Psoas muscle (tissue), 8 donors: ENCODE results near the gene KIAA1958. TPM values are rescaled to one million over a fixed set of nuclear protein-coding genes. Genes with fewer than 3 reads are reported as not detected.

ENCODE experiments used
- ATAC-seq, 4 donors: fragments of 200-7000 bp; cut with Tn5 transposase; one replicate each; pipeline ENCODE4 v1.9.1; 2020; ENCODE audit warnings: moderate library complexity in 3 of 4, mild to moderate bottlenecking in 2 of 4
- DNase-seq, 2 donors: peaks; one replicate each; pipeline ENCODE4 v3.0.0-alpha.2; 2020
- H3K27ac ChIP-seq: fragments of 200-600 bp; one replicate; pipeline ENCODE4 v1.8.0; 2022
- H3K27me3 ChIP-seq, 3 donors: fragments of 200-600 bp in 1 of 3; one replicate each; pipeline versions ENCODE4 v1.6.1 to v1.8.0; 2013 to 2022; ENCODE audit warnings: low read length in 2 of 3, mild to moderate bottlenecking in 2 of 3, moderate library complexity in 1 of 3; ENCODE audit not compliant: insufficient read depth in 3 of 3
- H3K36me3 ChIP-seq, 2 donors: fragments of 200-600 bp in 1 of 2; one replicate each; pipeline versions ENCODE4 v1.6.1 to v1.8.0; 2013 to 2022; ENCODE audit warnings: low read depth in 1 of 2, mild to moderate bottlenecking in 1 of 2, moderate library complexity in 1 of 2; ENCODE audit not compliant: insufficient read depth in 1 of 2
- H3K4me1 ChIP-seq: fragments of 200-600 bp; one replicate; pipeline ENCODE4 v1.8.0; 2022
- H3K4me3 ChIP-seq: fragments of 200-600 bp; one replicate; pipeline ENCODE4 v1.8.0; 2022; ENCODE audit warnings: mild to moderate bottlenecking
- H3K9me3 ChIP-seq: fragments of 200-600 bp; one replicate; pipeline ENCODE4 v1.8.0; 2022
- WGBS, 3 donors: extraction: QIAGEN DNeasy Blood & Tissue Kit; methylation state at CpG; one replicate each; pipeline versions ENCODE4 v1.1.6 to v1.1.7; 2013; 5-methylcytosine and 5-hydroxymethylcytosine counted together
- intact Hi-C, 2 donors: fragments of 100-400 bp; cut with DNase I; formaldehyde crosslinking; loops; one replicate each; pipeline versions ENCODE4 v1.11.0 to v1.14.2; 2022
- polyA plus RNA-seq, 3 donors: library from polyadenylated mRNA; stranded (reverse); fragments of 200-250 nt; gene quantifications; one replicate each; pipeline ENCODE4 v1.2.3, GENCODE V29; 2013
- total RNA-seq, 4 donors: library from RNA; stranded (reverse); fragmentation: NEBNext Ultra II Directional in 2 of 4; extraction: Animal tissue kit (Norgen Biotek cat#: 25700) in 2 of 4; gene quantifications; one replicate each; pipeline versions ENCODE4 v1.2.1 to v1.2.4, GENCODE V29; 2021 to 2023
- TF ChIP-seq, protein P1 (sequence below): fragments of 200-600 bp; IDR thresholded peaks from one replicate; pipeline ENCODE4 v1.8.0; 2022; ENCODE audit warnings: antibody characterized with exemption
- donor health status: healthy with polysubstance abuse.
- donor health status: DM: no; HTN: no; CAD: no; lungs with moderate emphysema.
- donor health status: Bipolar disorder and iron deficiency.
- donor health status: healthy.
- donor health status: DM: yes; HTN: yes; CAD: no.
- donor health status: DM: no; HTN: no; CAD: no.
- donor health status: DM: no; HTN: no; CAD: no.
- donor health status: DM: yes; HTN: yes; CAD: no.

KIAA1958 gene
- total and polyA plus RNA-seq, 7 donors, result 0.56 to 4.1 (median 1.5) TPM

DNA sequence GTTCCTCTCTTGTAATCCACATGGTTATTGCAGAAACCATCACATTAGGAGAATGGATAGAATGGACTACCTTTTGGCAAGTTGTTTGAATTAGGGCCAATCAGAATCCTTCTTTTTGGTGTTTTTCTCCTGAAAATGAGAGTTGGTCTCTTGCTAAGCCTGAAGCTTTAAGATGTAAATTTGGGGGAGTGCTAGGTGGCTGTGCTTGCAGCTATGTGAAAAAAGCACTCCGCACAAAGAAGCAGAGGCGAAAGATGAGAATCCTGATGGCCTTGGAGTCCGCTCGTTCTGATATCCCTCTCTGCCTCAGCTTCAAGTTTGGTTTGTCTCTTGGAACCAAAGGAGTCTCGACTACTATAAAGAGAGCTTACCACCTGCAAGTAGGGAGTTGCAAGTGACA is 167.7 kb downstream of the KIAA1958 start:
- H3K27ac ChIP-seq, result no peak overlapping the region
- H3K27me3 ChIP-seq, result no peaks in the 10 kb centered on the region
- WGBS, 3 donors, result 83 to 87% (median 86%) methylated on average over 5 of the region's 5 CpGs
- peaks cover 10% of the 10 kb centered on the region for H3K9me3 ChIP-seq
- TF ChIP-seq, protein P1, sequence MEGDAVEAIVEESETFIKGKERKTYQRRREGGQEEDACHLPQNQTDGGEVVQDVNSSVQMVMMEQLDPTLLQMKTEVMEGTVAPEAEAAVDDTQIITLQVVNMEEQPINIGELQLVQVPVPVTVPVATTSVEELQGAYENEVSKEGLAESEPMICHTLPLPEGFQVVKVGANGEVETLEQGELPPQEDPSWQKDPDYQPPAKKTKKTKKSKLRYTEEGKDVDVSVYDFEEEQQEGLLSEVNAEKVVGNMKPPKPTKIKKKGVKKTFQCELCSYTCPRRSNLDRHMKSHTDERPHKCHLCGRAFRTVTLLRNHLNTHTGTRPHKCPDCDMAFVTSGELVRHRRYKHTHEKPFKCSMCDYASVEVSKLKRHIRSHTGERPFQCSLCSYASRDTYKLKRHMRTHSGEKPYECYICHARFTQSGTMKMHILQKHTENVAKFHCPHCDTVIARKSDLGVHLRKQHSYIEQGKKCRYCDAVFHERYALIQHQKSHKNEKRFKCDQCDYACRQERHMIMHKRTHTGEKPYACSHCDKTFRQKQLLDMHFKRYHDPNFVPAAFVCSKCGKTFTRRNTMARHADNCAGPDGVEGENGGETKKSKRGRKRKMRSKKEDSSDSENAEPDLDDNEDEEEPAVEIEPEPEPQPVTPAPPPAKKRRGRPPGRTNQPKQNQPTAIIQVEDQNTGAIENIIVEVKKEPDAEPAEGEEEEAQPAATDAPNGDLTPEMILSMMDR, result no peak
- no peak for ATAC-seq
- intact Hi-C loops, result no loop called here
- no peaks in the 10 kb centered on the region for H3K4me1 ChIP-seq
- DNase-seq, result no peak
- no peaks in the 10 kb centered on the region for H3K36me3 ChIP-seq
- no peak overlapping the region for H3K4me3 ChIP-seq

DNA sequence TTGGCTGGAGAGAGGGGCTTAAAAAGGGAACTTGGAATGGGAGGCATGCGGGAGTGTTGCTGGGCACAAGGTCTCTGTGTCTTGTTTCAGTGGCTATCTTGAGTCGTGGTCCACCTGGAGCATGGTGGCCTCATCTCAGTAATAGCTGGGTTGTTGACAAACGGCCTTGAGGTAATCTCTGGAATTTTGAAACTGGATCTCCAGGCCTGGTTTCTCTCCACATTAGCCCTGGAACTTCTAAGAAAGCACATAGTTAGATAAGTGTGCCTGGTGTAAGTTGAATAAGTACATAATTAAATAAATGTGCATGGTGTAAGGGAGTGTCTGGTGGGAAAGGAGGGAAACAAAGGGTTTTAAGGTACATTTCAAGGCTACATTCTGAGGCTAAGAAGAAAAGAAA is 169.0 kb downstream of the KIAA1958 start:
- no peak for ATAC-seq
- 48 to 55% (median 55%) methylated on average over 3 of the region's 3 CpGs for WGBS, 3 donors

DNA sequence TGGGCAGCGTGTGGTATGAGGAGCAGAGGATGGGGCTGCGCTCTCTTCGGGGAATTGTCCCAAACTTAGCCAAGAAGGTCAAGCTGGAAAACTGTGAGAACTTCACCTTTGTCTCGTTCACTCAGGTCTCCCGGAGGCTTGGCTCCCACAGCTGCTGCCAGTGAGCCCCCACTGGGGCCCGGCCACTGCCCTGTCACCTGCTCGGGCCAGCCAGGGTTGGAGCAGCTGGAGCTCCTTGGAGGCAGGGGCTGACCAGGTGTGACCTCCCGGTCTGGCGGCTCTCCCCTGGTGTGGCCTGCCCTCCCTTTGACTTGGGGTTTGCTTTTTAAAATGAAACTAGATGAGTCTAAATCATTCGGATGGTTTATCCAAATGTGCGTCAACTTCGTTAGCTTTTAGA is 173.3 kb downstream of the KIAA1958 start:
- intact Hi-C loops, result no loop called here
- H3K4me3 ChIP-seq, result no peak overlapping the region
- no peak for ATAC-seq

More for the DNA sequence above, 169.0 kb downstream of the KIAA1958 start:
- TF ChIP-seq, protein P1, result no peak
- Histone ChIP-seq H3K4me1 (no peaks in the 10 kb centered on the region), H3K36me3 (no peaks in the 10 kb centered on the region), H3K9me3 (no peaks in the 10 kb centered on the region), H3K27me3 (no peaks in the 10 kb centered on the region), H3K4me3 (no peak overlapping the region), H3K27ac (no peak overlapping the region)
- DNase-seq, result no peak
- intact Hi-C loops, result no loop called here

DNA sequence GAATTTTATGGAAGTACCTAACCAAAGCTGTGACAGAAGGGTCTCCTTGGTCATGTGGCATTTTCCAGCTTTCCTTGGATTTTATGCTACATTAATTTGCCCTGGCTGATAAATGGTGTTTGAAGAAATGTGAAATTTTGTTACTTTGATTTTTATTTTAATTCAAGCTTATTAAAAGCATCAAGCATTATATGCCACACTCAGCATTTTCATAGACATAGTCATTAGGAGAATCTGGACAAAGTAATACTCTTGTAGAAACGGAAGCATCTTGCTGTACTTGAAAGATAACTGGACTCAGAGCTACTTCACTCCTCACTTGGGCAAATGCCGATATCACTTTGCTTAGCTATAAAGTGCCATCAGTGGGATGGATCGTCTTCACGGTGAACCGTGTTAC is 177.1 kb downstream of the KIAA1958 start:
- intact Hi-C loops, result no loop called here
- H3K9me3 ChIP-seq, result no peaks in the 10 kb centered on the region
- no peak overlapping the region for H3K27ac ChIP-seq
- TF ChIP-seq, protein P1, result no peak
- DNase-seq (no peak), ATAC-seq (no peak)
- H3K4me1 ChIP-seq, result no peaks in the 10 kb centered on the region
- WGBS, 3 donors, result 92 to 94% (median 92%) methylated on average over 5 of the region's 5 CpGs
- no peaks in the 10 kb centered on the region for H3K36me3 ChIP-seq
- no peak overlapping the region for H3K4me3 ChIP-seq
- no peaks in the 10 kb centered on the region for H3K27me3 ChIP-seq

More for the DNA sequence above, 173.3 kb downstream of the KIAA1958 start:
- 94 to 97% (median 94%) methylated on average over 12 of the region's 12 CpGs for WGBS, 3 donors
- Histone ChIP-seq H3K4me1 (no peaks in the 10 kb centered on the region), H3K9me3 (no peaks in the 10 kb centered on the region), H3K27me3 (no peaks in the 10 kb centered on the region), H3K27ac (no peak overlapping the region), H3K36me3 (no peaks in the 10 kb centered on the region)
- TF ChIP-seq, protein P1, result no peak
- no peak for DNase-seq

DNA sequence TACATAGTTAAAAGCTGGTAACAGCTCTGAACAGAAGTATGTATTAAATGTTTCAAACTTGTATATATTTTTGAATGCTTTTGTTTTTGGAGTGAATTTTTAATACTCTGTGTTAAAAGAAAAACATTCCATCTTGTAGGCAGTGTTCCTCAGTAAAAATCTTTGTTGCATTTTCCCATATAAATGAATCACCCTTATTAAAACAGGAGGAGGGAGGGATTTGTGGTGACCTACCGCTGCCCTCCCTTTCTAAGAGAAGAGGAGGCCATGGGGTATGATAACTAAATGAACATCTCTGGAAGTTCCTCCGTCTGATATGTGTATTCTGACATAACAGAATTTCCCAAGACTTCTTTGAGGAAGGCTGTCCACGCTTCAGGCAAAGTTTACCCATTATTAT is 177.9 kb downstream of the KIAA1958 start:
- intact Hi-C loops, result no loop called here
- no peaks in the 10 kb centered on the region for H3K4me1 ChIP-seq
- ATAC-seq (no peak), DNase-seq (no peak)
- no peak overlapping the region for H3K27ac ChIP-seq
- no peaks in the 10 kb centered on the region for H3K27me3 ChIP-seq
- TF ChIP-seq, protein P1, result no peak
- 92 to 95% (median 94%) methylated on average over 3 of the region's 3 CpGs for WGBS, 3 donors
- H3K4me3 ChIP-seq, result no peak overlapping the region
- H3K36me3 ChIP-seq, result no peaks in the 10 kb centered on the region
- H3K9me3 ChIP-seq, result no peaks in the 10 kb centered on the region
